ENCODE results near the gene CRKL.

The CRKL gene

DNA sequence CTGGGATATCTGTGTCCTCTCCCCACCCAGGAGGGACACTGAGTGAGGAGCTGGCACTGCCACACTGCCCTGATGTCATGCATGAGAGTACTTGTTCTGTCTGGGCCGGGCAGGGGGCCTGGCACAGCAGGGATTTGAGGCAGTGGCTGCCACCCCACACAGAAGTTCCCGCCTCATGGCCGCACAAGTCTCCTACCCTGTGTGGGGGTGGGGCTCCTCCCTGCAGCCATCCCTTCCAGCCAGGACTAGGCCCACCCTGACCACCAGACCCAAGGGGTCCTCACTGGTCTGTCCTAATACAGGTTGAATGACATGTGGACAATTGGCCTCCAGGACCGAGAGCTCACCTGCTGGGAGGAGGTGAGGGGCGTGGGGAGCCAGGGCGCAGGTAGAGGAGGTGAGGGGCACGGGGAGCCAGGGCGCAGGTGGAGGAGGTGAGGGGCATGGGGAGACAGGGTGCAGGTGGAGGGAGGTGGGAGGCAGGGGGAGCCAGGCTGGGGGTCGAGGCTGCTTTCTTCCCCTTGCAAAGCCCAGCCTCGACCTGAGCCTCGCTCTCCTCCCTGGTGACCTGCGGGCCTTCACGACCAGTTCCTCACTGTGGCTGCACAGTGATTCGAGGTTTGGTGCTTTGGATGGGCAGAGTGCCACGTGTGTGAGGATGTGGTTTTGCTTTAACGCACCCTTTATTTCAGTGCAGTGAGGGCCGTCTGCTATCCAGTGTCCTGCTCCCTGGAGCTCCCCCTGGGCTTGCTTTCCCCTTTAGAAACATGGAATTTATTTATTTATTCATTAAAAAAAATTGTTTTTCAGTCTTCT is 72.3 kb downstream of the CRKL start:
- DNase-seq (ENCODE audit: low read depth) = no peak
- H3K4me3 ChIP-seq (replicated peaks; ENCODE audit: low read depth, low read length) = no peak overlapping the region
- TF ChIP-seq, protein P1, sequence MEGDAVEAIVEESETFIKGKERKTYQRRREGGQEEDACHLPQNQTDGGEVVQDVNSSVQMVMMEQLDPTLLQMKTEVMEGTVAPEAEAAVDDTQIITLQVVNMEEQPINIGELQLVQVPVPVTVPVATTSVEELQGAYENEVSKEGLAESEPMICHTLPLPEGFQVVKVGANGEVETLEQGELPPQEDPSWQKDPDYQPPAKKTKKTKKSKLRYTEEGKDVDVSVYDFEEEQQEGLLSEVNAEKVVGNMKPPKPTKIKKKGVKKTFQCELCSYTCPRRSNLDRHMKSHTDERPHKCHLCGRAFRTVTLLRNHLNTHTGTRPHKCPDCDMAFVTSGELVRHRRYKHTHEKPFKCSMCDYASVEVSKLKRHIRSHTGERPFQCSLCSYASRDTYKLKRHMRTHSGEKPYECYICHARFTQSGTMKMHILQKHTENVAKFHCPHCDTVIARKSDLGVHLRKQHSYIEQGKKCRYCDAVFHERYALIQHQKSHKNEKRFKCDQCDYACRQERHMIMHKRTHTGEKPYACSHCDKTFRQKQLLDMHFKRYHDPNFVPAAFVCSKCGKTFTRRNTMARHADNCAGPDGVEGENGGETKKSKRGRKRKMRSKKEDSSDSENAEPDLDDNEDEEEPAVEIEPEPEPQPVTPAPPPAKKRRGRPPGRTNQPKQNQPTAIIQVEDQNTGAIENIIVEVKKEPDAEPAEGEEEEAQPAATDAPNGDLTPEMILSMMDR (IDR thresholded peaks at IDR 0.05; ENCODE audit: low read length, missing control alignments) = no peak

DNA sequence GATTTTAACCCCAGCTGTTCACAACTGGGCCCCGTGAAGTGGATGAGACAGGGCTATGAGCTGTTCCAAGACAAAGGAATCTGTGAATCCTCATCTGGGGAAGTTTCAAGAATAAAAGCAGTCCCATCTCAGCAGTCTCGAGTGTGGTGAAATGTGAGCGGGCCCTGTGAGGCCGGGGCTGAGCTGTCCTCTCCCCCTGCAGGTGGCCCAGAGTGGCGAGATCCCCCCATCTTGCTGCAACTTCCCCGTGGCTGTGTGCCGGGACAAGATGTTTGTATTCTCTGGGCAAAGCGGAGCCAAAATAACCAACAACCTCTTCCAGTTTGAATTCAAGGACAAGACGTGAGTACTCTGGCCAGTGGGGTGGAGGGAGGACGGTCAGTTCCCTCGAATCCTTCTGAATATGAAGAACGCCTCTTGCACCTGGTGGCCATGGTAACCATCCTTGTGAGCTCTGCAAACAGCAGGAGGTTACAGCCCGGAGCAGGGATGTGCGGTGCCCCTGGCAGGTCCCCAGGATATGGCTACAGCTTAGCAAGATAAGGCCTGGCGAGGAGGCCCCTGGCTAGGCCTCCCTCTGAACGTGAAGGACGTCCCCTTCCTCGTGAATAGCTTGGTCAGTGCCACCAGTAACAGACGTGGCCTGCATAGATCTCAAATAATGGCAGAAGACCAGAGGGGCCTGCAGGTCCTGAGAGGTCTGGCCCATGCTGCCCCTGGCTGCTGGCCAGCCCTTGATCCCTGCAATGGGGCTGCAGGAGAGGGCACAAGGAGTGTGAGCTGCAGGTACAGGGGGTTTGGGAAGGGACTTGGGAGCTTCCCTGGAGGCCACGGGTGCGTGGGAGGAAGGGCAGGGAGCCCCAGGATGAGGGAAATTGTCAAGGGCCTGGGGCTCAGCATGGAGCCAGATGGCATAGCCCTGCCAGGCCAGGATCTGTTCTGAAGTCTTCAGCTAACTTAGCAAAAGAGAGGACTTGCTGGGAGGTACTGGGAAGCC is 73.3 kb downstream of the CRKL start:
- no peak for DNase-seq (ENCODE audit: low read depth)
- H3K4me3 ChIP-seq (replicated peaks; ENCODE audit: low read depth, low read length) = no peak overlapping the region
- TF ChIP-seq, protein P1 (IDR thresholded peaks at IDR 0.05; ENCODE audit: low read length, missing control alignments) = no peak

DNA sequence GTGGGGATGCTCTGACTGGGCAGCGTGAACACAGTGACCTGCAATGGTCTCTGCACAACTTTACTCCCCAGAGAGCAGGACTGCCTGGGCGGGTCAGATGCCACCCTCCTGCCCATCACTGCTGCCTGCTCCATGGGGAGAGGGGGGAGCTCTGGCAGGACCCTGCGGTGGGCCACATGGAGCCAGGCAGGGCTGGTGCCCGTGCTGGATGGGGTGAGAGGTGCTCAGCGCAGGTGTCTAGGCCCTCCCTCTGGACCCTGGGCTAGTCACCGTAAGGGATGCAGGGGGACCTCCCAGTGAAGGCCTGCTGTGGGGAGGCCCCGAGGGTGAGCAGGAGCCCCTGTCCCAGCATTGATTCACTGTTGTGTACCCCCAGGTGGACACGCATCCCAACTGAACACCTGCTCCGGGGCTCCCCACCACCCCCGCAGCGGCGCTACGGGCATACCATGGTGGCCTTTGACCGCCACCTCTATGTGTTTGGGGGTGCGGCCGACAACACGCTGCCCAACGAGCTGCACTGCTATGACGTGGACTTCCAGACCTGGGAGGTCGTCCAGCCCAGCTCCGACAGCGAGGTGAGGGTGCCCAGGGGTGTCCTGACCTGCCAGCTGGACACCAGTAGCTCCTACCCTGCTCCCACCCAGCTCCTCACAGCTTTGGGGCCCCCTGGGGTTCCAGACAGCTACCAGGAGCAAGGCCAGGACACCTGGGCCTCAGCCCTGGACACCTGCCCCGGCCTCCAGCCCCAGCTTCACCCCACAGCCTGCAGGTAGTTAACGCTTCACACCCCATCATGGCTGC is 74.2 kb downstream of the CRKL start:
- DNase-seq (ENCODE audit: low read depth) = no peak
- TF ChIP-seq, protein P1 (IDR thresholded peaks at IDR 0.05; ENCODE audit: low read length, missing control alignments) = no peak
- H3K4me3 ChIP-seq (replicated peaks; ENCODE audit: low read depth, low read length) = no peak overlapping the region

DNA sequence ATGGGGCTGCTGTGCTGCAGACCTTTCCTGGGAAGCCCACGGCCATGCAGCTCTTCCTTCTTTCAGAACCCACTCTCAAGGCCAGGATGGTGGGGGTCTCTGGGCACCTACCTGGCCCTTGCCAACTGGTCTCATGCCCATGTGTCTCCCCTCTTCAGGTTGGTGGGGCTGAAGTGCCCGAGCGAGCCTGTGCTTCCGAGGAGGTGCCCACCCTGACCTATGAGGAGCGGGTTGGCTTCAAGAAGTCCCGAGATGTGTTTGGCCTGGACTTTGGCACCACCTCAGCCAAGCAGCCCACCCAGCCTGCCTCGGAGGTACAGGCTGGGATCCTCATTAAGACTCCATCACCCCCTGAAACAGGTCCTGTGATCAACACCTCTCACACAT is 74.8 kb downstream of the CRKL start:
- no peak for DNase-seq (ENCODE audit: low read depth)
- H3K4me3 ChIP-seq (replicated peaks; ENCODE audit: low read depth, low read length) = no peak overlapping the region

DNA sequence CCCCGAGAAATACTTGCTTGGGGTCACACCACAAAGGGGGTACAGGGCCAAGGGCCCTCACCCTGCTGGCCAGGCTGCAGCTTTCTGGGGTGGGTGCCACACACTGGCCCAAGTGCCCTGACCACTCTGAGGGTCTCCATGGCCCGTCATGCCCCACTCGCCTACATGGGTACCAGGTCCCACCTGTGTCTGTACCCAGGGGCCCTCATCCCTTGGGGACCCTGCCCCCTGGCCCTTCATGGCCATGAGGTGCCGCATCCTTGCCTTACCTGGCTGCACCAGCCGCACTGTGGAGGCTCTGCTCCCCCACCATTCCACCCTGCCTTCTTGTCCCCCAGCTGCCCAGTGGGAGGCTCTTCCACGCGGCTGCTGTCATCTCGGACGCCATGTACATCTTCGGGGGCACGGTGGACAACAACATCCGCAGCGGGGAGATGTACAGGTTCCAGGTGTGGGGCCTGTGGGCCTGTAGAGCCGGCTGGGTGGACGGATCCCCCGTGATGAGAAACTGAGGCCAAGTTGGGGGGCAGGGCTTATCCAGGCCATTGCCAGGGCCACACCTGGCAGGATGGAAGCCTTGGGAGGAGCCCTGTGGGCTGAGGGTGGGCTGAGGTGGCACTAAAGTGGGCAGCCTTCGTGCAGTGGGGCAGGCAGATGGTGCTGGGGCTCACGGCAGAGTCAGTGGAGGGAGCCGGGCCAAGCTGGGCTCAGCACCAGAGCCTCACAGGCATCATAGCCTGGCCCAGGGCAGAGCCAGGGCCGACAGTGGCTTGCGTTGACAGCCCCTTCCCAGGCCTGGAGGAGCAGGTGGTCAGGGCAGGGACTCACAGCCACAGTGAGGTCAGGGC is 75.5 kb downstream of the CRKL start:
- no peak overlapping the region for H3K4me3 ChIP-seq (replicated peaks; ENCODE audit: low read depth, low read length)
- no peak for DNase-seq (ENCODE audit: low read depth)
- TF ChIP-seq, protein P1 (IDR thresholded peaks at IDR 0.05; ENCODE audit: low read length, missing control alignments) = no peak

More for the DNA sequence above, 74.8 kb downstream of the CRKL start:
- TF ChIP-seq, protein P1 (IDR thresholded peaks at IDR 0.05; ENCODE audit: low read length, missing control alignments) = no peak
